NT2/D1 (cell line): Measurements from ENCODE around the gene CEP126.

Experiments used
- SUZ12 ChIP-seq: IDR thresholded peaks from 2 replicates; pipeline ENCODE4 v1.6.1; 2011; ENCODE audit not compliant: insufficient read length, insufficient read depth; ENCODE audit errors: extremely low read depth
- YY1 ChIP-seq: IDR thresholded peaks from 2 replicates; pipeline ENCODE4 v1.6.1; 2011; ENCODE audit not compliant: insufficient read length, insufficient read depth
- ZNF274 ChIP-seq: IDR thresholded peaks from 2 replicates; pipeline ENCODE4 v1.6.1; 2011; ENCODE audit warnings: mild to moderate bottlenecking, low read depth, low read length

GRCh38 chr11:102017026-102017425, 102.2 kb downstream of the CEP126 start:
- TF ChIP-seq YY1: no peak
- no peak for TF ChIP-seq ZNF274
- TF ChIP-seq SUZ12: no peak
